ENCODE data around the gene HES2.
"Not testable (repeated sequence)": the region's sequence is repeated elsewhere in the genome, so short reads cannot be mapped to it uniquely, and the experiment has no call there.

DNA sequence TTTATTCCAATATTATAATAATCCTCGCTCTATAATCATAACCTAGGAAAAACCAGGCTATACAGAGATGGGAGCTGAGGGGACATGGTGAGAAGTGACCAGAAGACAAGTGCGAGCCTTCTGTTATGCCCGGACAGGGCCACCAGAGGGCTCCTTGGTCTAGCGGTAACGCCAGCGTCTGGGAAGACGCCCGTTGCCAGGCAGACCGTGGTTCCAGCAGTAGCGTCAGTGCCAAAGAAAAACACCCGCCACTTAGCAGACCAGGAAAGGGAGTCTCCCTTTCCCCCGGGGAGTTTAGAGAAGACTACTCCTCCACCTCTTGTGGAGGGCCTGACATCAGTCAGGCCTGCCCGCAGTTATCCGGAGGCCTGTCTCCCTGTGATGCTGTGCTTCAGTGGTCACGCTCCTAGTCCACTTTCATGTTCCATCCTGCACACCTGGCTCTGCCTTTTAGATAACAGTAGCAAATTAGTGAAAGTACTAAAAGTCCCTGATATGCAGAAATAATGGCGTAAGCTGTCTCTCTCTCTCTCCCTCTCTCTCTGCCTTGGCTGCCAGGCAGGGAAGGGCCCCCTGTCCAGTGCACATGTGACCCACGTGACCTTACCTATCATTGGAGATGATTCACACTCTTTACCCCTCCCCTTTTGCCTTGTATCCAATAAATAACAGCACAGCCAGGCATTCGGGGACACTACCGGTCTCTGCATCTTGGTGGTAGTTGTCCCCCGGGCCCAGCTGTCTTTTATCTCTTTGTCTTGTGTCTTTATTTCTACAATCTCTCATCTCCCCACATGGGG lies 56.4 kb downstream of the HES2 start:
- TF ChIP-seq RAD21 (IDR thresholded peaks at IDR 0.05) = peak; percentile 73 to 78
- TF ChIP-seq, protein P1, sequence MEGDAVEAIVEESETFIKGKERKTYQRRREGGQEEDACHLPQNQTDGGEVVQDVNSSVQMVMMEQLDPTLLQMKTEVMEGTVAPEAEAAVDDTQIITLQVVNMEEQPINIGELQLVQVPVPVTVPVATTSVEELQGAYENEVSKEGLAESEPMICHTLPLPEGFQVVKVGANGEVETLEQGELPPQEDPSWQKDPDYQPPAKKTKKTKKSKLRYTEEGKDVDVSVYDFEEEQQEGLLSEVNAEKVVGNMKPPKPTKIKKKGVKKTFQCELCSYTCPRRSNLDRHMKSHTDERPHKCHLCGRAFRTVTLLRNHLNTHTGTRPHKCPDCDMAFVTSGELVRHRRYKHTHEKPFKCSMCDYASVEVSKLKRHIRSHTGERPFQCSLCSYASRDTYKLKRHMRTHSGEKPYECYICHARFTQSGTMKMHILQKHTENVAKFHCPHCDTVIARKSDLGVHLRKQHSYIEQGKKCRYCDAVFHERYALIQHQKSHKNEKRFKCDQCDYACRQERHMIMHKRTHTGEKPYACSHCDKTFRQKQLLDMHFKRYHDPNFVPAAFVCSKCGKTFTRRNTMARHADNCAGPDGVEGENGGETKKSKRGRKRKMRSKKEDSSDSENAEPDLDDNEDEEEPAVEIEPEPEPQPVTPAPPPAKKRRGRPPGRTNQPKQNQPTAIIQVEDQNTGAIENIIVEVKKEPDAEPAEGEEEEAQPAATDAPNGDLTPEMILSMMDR (IDR thresholded peaks at IDR 0.05; ENCODE audit: low read depth, low read length, missing input control) = peak; percentile 42
- TF ChIP-seq TAF1 (conservative IDR thresholded peaks at IDR 0.05); GABPA (IDR thresholded peaks at IDR 0.05 in 1 of 2, conservative IDR thresholded peaks at IDR 0.05 in 1 of 2); SP1 (IDR thresholded peaks at IDR 0.05); HNF4G (IDR thresholded peaks at IDR 0.05); EGR1 (IDR thresholded peaks at IDR 0.05; ENCODE audit: low read depth in 2 of 2); FOXA1 (IDR thresholded peaks at IDR 0.05): not testable (repeated sequence)
- TF ChIP-seq, protein P2, sequence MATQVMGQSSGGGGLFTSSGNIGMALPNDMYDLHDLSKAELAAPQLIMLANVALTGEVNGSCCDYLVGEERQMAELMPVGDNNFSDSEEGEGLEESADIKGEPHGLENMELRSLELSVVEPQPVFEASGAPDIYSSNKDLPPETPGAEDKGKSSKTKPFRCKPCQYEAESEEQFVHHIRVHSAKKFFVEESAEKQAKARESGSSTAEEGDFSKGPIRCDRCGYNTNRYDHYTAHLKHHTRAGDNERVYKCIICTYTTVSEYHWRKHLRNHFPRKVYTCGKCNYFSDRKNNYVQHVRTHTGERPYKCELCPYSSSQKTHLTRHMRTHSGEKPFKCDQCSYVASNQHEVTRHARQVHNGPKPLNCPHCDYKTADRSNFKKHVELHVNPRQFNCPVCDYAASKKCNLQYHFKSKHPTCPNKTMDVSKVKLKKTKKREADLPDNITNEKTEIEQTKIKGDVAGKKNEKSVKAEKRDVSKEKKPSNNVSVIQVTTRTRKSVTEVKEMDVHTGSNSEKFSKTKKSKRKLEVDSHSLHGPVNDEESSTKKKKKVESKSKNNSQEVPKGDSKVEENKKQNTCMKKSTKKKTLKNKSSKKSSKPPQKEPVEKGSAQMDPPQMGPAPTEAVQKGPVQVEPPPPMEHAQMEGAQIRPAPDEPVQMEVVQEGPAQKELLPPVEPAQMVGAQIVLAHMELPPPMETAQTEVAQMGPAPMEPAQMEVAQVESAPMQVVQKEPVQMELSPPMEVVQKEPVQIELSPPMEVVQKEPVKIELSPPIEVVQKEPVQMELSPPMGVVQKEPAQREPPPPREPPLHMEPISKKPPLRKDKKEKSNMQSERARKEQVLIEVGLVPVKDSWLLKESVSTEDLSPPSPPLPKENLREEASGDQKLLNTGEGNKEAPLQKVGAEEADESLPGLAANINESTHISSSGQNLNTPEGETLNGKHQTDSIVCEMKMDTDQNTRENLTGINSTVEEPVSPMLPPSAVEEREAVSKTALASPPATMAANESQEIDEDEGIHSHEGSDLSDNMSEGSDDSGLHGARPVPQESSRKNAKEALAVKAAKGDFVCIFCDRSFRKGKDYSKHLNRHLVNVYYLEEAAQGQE (IDR thresholded peaks at IDR 0.05) = not testable (repeated sequence)
- TF ChIP-seq, protein P3, sequence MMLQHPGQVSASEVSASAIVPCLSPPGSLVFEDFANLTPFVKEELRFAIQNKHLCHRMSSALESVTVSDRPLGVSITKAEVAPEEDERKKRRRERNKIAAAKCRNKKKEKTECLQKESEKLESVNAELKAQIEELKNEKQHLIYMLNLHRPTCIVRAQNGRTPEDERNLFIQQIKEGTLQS (IDR thresholded peaks at IDR 0.05) = not testable (repeated sequence)
- TF ChIP-seq, protein P4, sequence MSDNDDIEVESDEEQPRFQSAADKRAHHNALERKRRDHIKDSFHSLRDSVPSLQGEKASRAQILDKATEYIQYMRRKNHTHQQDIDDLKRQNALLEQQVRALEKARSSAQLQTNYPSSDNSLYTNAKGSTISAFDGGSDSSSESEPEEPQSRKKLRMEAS (IDR thresholded peaks at IDR 0.05) = not testable (repeated sequence)

Measured in liver (tissue), 3 donors.